NCI-H1417 (cell line): ENCODE data around the gene KLHDC8B.

ENCODE experiments used
- DNase-seq, 3 experiments: peaks; one replicate each; lab custom pipeline; 2025; lab: John Stamatoyannopoulos, UW

The KLHDC8B gene

DNA sequence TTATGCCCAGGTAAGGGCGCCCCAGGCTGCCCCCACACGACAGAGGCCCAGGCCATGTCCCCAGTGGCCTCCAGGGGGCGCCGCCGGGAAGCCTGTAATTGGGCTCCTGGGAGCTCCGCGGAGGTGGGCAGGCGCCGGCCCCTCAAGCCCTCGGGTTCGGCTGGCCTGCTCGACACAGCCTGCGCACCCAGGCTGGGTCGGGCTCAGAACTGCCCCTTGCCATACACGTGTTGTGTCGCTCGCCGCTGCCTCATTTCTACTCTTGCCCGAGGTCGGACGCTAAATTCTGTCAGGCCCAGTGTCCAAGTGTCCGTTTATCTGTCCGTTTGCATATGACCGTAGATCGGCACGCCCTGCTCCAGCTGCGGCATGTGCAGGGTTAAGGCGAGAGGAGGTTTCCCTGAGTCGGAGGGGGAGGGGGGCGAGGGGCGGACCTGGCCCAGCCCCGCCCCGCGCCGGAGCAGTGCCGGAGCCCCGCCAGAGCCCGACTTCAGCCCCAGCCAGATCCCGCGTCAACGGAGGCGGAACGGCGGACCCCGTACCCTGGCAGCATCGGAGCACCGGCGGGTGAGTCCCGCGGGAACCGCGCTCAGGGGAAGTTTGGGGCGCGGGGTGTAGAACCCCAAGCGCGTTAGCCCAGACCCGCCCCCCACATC, at the start of gene KLHDC8B:
Gene KLHDC8B (plus strand): TSS at position 480 of the 656 bp plus-strand sequence. CDS start 1,172 bp downstream, outside the sequence.
- DNase-seq = peak; percentile 19 to 89 (median 79)

DNA sequence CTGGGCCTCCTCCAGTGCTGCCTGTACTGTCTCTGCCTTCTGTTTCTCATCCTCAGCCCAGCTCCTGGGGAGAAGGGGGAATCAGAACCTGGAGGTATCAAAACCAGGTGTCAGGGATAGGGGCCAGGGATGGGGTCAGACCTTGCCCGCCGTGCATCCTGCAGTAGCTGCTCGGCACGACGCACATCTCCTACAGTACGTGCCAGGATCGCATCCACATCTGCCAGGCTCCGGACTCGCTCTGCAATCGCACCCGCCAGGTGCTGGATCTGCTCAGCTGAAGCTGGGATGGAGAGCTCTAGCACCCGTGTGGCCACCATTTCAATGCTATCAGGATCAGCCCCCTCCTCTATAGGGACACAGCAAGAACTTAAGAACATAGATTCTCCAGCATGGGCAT, 49.4 kb upstream of the KLHDC8B start:
- no peak for DNase-seq

DNA sequence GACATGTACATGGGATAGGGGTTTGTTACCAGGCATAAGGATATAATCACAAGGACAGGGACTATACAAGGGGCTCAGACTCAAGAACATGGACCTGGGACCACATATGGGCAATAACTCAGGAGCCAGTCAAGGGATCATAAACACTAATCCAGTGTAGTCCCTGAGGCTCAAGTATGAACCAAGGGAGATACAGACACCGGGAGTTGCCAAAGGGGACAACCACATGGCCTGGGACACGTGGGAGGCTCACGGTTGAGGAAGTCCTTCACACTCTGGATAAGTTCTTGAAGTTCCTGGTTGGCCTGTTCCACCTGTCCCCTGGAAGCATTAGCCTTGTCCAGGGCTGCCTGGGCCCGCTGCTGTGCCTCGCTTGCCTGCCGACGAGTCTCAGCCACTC, 48.9 kb upstream of the KLHDC8B start:
- no peak for DNase-seq

DNA sequence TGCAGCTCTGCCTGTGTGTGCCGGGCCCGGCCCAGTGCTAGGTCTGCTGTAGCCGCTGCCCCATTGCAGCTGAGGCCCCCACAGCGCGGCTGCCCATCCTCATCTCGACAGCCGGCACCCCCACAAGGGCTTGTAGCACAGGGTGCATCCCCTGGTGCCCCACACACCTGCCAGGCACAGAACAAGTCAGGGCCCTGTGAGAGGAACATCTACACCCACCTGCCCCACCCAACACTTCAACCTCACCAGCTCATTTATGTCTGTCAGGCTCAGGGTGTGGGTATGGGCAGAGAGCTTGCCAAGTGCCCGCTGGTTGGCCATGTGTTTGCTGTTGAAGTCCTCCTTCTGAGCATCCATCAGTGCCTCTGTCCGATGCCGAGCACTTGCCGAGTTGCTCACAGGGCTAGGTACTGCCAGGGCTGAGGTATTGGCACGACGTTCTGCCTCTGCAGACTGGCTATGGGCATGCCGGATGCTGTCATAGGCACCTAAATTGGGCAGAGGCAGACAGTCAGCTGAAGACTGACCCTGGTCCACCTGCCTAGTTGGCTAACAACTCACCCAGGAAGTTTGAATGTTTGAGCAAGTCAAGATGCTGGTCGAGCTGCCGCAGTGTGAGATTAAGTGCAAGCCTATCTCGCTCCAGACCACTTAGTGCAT, 48.4 kb upstream of the KLHDC8B start:
- DNase-seq = no peak

DNA sequence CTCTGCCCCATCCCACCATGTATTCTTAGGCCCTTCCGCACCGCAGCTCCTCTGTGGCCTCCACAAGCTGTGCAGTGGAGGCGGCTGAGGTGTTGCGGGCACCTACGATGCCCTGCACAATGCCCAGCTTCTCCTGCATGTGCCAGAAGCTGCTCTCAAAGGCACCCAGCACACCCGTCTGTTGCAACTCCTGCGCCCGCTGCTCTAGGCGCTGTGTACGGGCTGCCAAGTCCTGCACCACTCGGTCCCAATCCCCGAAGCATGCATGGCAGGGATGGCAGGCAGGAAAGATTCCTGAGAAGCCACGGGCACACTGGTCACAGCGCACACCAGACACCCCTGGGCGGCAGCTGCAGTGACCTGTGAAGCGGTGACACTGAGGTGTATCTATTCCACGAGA, 47.7 kb upstream of the KLHDC8B start:
- DNase-seq = no peak

DNA sequence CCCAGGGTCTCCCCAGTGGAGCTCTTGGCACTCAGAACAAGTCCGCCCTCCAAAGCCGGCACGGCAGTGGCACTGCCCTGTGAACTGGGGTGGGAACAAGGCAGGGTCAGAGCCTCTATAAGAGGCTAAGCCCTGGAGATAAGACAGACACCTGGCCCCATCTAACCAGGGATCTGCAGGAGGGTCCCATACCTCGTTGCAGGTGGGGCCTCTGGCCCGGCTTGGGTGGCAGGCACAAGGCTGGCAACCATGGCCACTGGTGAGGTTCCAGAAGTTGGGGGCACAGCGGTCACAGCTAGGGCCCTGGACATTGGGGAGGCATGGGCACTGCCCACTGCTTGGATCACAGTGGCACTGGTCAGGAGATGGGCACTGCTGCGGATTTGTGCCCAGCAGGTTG, 47.2 kb upstream of the KLHDC8B start:
- no peak for DNase-seq

DNA sequence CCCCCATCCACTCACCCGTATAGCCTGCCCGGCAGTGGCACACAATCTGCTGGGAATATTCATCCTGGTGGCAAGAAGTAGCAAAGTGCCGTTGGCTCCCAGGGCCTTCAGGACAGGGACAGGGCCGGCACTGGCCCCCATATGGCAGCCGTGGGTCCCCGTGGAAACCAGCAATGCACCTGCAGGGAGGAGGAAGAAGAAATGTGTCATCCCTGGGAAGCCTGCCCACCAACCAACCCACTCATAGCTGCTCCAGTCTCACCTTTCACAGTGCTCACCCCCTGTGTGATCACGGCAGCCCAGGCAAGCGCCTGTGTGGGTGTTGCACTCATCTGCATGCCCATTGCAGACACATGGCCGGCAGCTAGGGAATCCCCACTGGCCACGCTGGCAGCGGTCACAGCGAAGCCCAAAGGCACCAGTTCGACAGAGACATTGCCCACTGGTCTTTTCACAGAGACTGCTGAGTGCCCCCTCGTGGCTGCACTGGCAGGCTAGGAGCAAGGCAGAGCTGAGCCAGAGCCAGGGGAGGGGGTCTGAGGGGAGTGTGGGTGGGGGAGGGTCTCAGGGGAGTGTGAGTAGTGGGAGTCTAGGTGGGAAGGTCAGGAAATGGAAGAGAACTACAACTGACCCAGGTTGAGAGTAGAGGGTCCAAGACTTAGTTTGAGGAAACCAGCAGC, 46.3 kb upstream of the KLHDC8B start:
- no peak for DNase-seq

DNA sequence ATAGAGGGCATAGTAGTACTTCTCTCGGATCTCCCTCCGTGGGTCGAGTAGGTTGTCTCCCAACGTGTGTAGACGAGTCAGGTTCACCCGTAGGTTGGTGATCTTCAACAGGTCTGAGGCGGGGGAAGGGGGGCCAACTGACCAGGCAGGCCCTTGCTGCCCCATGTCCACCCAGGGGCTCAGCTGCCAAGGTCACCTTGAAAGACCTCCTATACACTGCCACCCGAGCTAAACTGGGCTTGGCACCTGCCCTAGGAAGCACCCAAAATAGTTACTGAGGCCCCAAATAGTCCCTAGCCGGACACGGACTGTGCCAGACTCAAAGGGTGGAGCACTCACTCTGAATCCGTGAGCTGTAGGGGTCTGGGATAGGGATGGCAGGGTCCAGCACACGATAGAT, 40.4 kb upstream of the KLHDC8B start:
- no peak for DNase-seq

DNA sequence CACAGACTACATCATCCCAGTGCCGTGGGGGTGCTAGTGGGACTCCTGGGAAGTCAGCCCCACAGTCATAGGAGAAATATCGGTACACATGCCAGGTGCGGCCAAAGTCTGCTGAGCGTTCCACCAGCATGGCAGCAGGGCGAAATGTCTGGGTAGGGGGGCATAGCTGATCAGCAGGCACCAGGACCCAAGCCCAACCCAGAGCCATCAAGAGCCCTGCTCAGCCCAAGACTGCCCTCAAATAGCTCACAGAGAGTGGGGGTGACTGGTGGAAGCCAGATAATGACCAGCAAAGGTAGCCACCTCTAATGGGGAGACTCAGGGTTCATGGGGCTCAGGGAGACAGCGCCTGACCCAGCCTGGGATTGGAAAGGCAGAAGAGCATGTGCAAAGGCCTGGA, 39.8 kb upstream of the KLHDC8B start:
- DNase-seq = no peak

DNA sequence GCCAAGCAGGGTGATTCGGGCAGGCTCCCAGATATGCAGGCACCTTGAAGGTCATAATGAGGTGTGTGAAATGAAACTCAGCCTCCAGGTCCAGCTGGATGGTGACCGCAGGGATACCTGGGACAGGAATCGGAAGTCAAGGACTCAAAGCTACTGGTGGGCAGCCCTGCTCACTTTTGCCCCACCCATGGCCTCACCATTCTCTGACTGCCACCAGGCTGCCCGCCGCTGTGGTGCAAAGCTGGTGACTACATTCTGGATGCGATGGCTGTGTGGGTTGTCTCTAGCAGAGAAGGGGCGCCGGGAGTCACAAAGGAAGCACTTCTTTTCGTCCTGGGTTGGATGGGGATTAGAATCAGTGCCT, 39.3 kb upstream of the KLHDC8B start:
- DNase-seq = no peak

DNA sequence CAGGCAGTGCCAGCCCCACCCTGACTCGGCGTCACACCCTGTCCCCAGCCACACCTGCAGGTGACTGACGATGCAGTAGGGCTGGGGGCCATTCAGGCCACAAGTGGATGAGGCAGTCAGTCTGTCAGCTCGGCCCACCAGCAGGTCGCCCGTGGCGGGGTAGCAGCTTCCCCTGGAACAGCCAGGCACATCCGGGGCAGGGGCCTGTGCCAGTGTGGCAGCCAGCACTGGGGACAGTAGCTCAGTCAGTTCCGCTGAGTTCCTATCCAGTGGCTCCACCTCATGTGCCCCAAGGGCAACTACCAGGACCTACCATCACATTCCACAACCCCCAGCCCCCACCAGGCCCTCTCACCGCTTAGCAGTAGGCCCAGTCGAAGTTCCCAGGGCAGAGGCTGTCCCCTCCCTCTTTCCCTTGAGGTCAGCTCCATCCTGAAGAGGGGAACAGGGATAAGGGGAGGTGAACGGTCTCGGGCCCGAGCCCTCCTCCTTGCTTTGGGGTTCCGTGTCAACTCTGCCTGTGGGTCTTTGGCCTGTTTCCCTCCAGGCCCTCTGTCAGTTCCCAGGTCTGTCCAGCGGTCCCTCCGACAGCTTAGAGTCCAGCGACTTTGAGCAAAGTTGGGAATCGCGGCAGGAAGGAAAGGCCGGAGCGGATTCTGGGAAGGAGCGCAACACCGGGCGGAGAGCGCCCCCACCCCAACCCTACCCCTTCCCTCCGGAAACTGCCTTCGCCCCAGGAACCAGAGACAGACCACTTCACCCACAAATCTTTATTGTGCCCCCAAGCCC, 38.8 kb upstream of the KLHDC8B start, which contains the start of gene LAMB2:
Gene LAMB2 (minus strand): TSS at position 614 of the 789 bp plus-strand sequence. CDS start 183 bp downstream, at position 431.
- peak in 2 of 3 experiments; percentile 10 to 54 for DNase-seq

DNA sequence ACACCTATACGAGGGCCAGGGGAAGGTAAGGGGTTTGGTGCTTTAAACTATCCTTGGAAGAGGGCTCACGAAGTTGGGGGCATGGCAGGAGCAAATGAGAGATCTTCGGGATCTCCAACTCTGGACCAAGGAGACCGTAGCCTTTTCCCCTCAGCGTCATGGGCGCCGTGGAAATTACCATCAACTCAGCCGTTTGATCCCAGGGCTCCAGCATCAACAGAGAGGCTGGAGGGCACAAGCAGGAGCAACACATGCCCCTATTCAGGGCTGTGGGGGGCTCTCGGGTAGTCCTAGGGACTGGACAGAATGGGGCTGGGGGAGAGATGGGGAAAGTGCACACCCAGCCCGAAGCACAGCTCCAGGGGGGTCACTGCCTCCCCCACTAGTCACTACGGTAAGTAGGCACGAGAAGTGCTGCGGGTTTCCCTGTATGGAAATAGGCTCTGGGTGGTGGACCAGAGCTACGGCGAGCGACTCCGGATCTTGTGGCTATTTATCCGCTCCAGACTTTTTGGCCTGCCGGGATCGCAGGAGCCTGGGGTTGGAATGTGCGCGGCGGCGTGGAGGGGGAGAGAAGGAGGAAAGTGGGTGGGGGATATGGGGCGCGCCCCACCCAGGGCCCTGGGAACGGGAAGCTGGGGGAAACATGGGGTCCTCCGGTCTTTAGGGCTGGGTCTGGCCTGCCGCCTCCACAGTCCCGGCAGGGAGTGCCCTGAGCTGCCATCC, 38.0 kb upstream of the KLHDC8B start:
- peak; percentile 67 to 78 (median 78) for DNase-seq

DNA sequence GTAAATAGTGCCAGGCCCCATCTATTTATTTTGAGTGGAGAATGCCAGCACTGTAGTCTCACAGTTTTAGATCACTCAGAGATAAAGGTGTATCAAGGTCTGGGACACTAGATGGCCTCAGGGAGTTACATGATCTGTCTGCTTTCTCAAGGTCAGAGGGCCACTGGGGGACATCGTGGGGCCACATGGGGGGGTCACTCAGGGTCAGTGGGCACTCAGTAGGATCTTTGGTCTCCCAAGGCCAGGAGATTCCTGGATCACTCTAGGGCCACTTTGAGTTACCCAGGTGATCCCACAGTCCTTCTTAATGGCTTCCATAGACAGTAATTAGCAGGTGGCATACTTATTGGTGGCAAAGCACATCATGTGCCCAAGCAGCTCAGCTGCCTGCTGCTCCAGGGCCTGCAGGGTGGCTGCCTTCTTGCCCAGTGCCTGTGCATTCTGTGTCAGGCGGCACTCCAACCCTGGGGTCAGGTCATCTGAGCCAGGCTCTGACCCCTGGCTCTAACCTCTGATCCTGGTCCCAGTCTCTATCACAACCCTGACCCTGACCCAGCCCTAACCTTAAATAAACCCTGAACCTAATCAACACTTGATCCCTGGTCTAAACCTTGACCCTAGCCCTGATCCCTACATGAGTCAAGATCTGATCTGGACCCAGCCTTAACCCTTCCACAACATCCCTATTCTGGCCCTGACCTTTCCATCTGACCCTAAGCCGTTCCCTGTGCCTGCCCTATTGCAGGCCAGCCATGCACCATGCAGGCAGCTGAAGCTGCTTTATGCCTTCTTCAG, 36.7 kb upstream of the KLHDC8B start:
- no peak for DNase-seq

DNA sequence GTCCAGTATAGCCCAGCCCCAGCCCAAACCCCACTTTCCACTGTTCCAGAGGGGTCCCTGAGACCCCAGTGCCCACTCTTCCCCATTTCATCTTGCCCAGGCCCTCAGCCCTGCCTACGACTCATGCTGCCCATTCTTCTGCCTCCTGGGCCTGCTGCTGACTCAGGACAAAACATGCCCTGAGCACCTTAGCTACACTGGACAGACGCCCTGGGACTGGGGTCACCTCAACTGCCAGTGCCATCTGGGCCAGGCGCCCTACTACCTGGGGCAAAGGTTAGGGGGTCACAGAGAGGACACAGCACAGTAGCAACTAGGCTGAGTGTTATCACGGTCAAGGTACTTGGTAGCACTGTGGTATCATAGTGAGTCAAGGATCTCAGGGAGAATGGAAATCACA, 35.9 kb upstream of the KLHDC8B start:
- DNase-seq = no peak

DNA sequence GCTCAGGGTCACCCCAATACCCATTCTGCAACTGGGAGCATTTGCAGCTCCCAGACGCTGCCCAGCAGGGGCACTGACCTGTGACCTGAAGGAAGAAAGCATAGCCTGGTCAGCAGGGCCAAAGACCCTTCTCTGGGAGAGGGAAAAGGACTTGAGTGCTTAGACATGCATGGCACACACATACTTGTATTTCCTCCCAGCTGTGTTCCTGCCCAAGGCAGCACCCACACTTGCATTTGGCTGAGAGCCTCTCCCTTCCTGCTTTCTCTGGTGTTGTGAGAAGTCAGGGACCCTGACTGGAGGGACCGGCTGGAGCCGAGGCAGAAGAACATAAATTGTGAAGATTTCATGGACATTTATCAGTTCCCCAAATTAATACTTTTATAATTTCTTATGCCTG, 31.3 kb upstream of the KLHDC8B start:
- no peak for DNase-seq

DNA sequence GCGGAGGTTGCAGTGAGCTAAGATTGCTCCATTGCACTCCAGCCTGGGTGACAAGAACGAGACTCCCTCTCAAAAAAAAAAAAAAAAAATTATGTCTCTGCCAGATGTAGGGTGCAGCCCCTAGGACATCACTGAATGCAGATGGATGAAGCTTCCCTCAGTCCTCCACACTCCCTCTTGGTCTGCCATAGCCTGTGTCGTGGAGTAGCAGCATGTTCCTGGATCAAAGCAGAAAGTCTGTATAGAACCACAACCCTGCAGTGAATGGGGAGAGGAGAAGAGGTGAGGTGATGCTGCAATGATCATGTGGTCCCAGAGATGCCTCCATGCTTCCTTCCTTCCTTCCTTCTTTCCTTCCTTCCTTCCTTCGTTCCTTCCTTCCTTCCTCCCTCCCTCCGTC, 23.2 kb upstream of the KLHDC8B start:
- DNase-seq = no peak

DNA sequence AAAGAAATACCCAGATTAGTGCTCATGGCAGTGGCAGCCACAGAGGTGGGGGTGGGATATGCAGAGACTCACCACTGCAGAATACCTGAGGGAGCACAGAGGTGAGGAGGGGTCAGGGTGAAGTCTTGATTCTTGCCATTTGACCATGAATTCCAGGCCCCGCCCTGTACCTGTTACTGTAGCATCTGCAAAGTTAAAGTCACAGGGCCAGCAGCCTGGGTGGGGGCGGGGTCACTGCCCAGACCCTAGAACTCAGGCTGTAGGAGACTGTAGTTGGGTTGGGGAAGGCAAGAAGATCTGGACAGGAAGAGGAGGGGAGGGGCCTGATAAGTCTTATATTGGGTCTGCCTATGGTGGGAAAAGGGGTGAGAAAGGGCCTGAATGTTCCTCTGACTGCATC, 19.8 kb upstream of the KLHDC8B start:
- no peak for DNase-seq

DNA sequence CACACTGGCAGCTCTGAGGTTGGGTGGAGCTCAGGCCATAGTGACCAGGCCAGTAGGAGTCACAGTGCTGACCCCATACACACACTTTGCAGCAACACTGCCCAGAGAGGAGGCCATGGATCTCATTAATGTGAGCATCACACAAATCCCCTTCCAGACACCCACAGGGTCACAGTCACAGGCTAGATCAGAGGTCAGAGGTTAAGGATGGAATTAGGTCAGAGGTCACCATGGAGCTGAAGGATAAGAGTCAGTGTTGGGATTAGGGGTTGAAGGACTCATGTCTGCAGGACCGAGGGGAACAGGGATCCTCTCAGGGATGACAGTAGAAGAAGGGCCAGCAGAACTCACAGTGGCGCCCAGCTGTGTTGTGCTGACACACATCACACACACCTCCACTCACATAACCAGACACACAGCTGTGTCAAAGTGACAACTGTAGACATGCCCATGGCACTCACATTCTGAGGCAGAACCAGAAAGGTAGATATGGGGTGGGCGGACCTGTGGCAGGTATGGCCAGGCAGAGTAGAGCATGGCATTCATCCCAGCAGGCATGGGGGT, 18.0 kb upstream of the KLHDC8B start:
- DNase-seq = no peak

DNA sequence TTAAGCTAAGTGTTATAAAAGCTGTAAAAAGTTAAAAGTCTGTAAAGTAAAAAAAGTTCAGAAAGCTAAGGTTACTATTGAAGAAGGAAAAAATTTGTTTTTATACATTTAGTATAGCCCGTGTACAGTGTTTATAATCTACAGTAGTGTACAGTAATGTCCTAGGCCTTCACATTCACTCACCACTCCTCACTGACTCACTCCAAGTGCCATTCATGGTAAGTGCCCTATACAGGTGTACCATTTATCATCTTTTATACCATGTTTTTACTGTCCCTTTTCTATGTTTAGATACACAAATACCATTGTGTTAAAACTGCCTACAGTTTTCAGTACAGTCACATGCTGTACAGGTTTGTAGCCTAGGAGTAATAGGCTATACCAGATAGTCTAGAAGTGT, 14.1 kb upstream of the KLHDC8B start:
- no peak for DNase-seq

DNA sequence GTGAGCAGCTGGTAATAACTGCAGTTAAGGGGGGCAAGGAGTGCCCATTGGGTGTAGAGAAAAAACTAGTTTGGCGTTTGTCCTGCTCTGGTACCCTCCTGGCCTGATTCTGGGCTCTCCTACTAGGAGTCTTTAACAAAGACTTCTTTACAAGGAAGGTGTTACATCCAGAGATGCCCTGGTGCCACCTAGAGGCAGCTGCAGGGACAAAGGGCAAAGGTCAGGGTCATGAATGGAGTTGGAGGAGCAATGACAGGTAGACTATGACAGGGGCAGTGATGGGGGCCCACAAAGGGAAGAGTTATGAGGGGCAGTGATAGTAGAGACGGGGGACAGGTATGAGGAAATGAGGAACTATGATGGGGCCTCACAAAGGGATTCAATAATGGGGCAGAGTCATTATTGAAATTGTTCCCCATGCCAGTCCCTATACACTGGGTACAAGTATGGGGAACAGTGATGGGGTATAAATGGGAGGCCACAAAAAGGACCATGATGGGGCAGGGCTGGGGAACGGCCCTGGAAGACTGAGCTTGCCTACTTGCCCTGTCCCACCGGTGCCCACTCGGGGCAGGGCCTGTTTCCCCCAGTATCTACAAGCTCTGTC, 13.2 kb upstream of the KLHDC8B start:
- DNase-seq = peak in 2 of 3 experiments; percentile 28 to 56
